Loucy (cell line): ENCODE results near the gene PLXNA2.

Source experiments
- H2AFZ ChIP-seq: fragments of 200-600 bp; sonication (generic); 2 replicates; pipeline ENCODE4 v1.6.0; 2016; ENCODE audit warnings: antibody characterized with exemption, mild to moderate bottlenecking, low read length, moderate library complexity
- H3F3A ChIP-seq: fragments of 200-600 bp; 2 replicates; pipeline ENCODE4 v1.6.0; 2016; ENCODE audit warnings: antibody characterized with exemption, low read depth, mild to moderate bottlenecking
- H3K27me3 ChIP-seq: fragments of 200-600 bp; sonication (generic); 2 replicates; pipeline ENCODE4 v1.6.1; 2014; ENCODE audit warnings: low read length, mild to moderate bottlenecking; ENCODE audit not compliant: insufficient read depth, poor library complexity, severe bottlenecking
- H3K36me3 ChIP-seq: fragments of 200-600 bp; sonication (generic); 2 replicates; pipeline ENCODE4 v1.6.1; 2016; ENCODE audit warnings: low read length; ENCODE audit not compliant: insufficient read depth
- H3K4me1 ChIP-seq: fragments of 200-600 bp; sonication (generic); 2 replicates; pipeline ENCODE4 v1.5.1; 2014; ENCODE audit warnings: low read length, mild to moderate bottlenecking; ENCODE audit not compliant: insufficient read depth, poor library complexity, severe bottlenecking
- H3K4me2 ChIP-seq: fragments of 200-600 bp; sonication (generic); 2 replicates; pipeline ENCODE4 v1.6.0; 2014; ENCODE audit warnings: antibody characterized with exemption, low read length, low read depth, mild to moderate bottlenecking; ENCODE audit not compliant: poor library complexity, severe bottlenecking
- H3K4me3 ChIP-seq: fragments of 200-600 bp; sonication (generic); 2 replicates; pipeline ENCODE4 v1.5.1; 2014; ENCODE audit warnings: low read length, mild to moderate bottlenecking, mixed read lengths; ENCODE audit not compliant: poor library complexity, severe bottlenecking
- H3K79me2 ChIP-seq: fragments of 200-600 bp; sonication (generic); 2 replicates; pipeline ENCODE4 v1.6.1; 2014; ENCODE audit warnings: low read length; ENCODE audit not compliant: insufficient read depth
- H3K9ac ChIP-seq: fragments of 200-600 bp; sonication (generic); 2 replicates; pipeline ENCODE4 v1.6.0; 2014; ENCODE audit warnings: mild to moderate bottlenecking, low read depth, low read length, moderate library complexity; ENCODE audit not compliant: poor library complexity, severe bottlenecking
- H3K9me2 ChIP-seq: fragments of 200-600 bp; sonication (generic); replicated peaks from 2 replicates; pipeline ENCODE4 v1.6.1; 2016; ENCODE audit warnings: low read depth, low read length, mixed read lengths
- H3K9me3 ChIP-seq: fragments of 200-600 bp; sonication (generic); 2 replicates; pipeline ENCODE4 v1.6.1; 2014; ENCODE audit warnings: mild to moderate bottlenecking, antibody characterized with exemption, low read length, low read depth; ENCODE audit not compliant: insufficient read depth
- H4K20me1 ChIP-seq: fragments of 200-600 bp; sonication (generic); 2 replicates; pipeline ENCODE4 v1.6.0; 2014; ENCODE audit warnings: antibody characterized with exemption, low read length, mild to moderate bottlenecking; ENCODE audit not compliant: insufficient read depth, poor library complexity, severe bottlenecking
- EZH2phosphoT487 ChIP-seq: fragments of 200-600 bp; IDR thresholded peaks from 2 replicates; pipeline ENCODE4 v1.6.1; 2018; ENCODE audit warnings: antibody characterized with exemption, mild to moderate bottlenecking, moderate library complexity, borderline replicate concordance
- TF ChIP-seq, protein P1 (sequence below): fragments of 200-600 bp; sonication (generic); conservative IDR thresholded peaks from 2 replicates; pipeline ENCODE4 v1.5.1; 2014; ENCODE audit warnings: mild to moderate bottlenecking, antibody characterized with exemption, low read length

Gene PLXNA2

DNA sequence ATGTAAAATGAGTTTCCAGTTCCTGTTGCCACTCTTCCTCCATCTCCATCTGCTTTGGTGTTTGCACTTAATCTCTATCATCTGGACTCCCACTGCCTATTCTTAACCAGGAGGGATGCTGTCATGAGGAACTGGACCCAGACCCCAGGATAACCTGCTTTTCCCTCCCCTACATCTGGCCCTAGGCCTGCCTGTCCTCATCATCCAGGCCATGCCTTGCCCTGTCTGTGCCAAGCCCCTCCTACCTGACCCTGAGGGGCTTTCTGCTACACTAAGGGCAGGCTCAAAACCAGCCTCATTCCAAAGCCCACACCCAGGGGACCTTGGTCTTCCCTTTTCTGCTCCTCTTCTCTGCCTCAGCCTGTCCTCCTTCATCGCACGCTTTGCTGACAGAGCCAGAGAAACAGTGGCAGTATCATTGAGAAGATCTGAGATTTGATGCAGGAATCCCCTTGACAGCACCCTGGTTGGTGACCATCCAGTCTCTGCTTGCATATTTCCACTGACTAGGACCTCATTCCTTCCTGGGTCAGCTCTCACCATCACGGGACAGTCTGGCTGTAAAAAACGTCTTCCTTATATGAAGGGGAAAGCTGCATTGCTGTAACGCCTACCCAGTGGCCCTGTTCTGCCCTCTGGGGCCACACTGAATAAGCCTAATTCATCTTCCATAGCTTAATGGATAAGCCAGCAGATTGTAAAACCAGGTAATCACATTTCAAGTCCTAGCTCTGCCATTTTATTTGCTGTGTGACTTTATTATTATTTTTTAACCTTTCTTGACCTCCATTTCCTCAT is 38.8 kb downstream of the PLXNA2 start:
- Histone ChIP-seq H3K9ac (no peak overlapping the region), H3K79me2 (no peaks in the 10 kb centered on the region), H3K4me3 (no peak overlapping the region), H3K4me2 (no peak overlapping the region), H3K36me3 (no peaks in the 10 kb centered on the region), H3K27me3 (no peaks in the 10 kb centered on the region), H3K9me2 (no peaks in the 10 kb centered on the region), H4K20me1 (no peaks in the 10 kb centered on the region), H3K9me3 (no peaks in the 10 kb centered on the region), H3K4me1 (peaks cover 11% of the 10 kb centered on the region), H2AFZ (no peak overlapping the region), H3F3A (no peaks in the 10 kb centered on the region)
- TF ChIP-seq, protein P1, sequence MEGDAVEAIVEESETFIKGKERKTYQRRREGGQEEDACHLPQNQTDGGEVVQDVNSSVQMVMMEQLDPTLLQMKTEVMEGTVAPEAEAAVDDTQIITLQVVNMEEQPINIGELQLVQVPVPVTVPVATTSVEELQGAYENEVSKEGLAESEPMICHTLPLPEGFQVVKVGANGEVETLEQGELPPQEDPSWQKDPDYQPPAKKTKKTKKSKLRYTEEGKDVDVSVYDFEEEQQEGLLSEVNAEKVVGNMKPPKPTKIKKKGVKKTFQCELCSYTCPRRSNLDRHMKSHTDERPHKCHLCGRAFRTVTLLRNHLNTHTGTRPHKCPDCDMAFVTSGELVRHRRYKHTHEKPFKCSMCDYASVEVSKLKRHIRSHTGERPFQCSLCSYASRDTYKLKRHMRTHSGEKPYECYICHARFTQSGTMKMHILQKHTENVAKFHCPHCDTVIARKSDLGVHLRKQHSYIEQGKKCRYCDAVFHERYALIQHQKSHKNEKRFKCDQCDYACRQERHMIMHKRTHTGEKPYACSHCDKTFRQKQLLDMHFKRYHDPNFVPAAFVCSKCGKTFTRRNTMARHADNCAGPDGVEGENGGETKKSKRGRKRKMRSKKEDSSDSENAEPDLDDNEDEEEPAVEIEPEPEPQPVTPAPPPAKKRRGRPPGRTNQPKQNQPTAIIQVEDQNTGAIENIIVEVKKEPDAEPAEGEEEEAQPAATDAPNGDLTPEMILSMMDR: no peak

GRCh38 chr1:208204779-208205178 is 39.4 kb downstream of the PLXNA2 start:
- Histone ChIP-seq H3K4me3 (no peak overlapping the region), H3K9me2 (no peaks in the 10 kb centered on the region), H3K27me3 (no peaks in the 10 kb centered on the region), H3K36me3 (no peaks in the 10 kb centered on the region), H3K9me3 (no peaks in the 10 kb centered on the region), H3K9ac (no peak overlapping the region), H4K20me1 (no peaks in the 10 kb centered on the region), H3K4me1 (peaks cover 7% of the 10 kb centered on the region), H3K4me2 (no peak overlapping the region), H2AFZ (no peak overlapping the region), H3K79me2 (no peaks in the 10 kb centered on the region), H3F3A (no peaks in the 10 kb centered on the region)
- TF ChIP-seq, protein P1: no peak
- no peak for TF ChIP-seq EZH2phosphoT487

GRCh38 chr1:208203848-208204609 is 40.2 kb downstream of the PLXNA2 start:
- Histone ChIP-seq H3K4me2 (no peak overlapping the region), H2AFZ (no peak overlapping the region), H3K36me3 (no peaks in the 10 kb centered on the region), H3K79me2 (no peaks in the 10 kb centered on the region), H3K9ac (no peak overlapping the region), H3K9me2 (no peaks in the 10 kb centered on the region), H3K9me3 (no peaks in the 10 kb centered on the region), H4K20me1 (no peaks in the 10 kb centered on the region), H3K4me1 (peaks cover 7% of the 10 kb centered on the region), H3K27me3 (no peaks in the 10 kb centered on the region), H3F3A (no peaks in the 10 kb centered on the region), H3K4me3 (no peak overlapping the region)
- TF ChIP-seq, protein P1: no peak
- no peak for TF ChIP-seq EZH2phosphoT487
